Measurements from ENCODE around the gene DLGAP1. TPM values are rescaled to one million over a fixed set of nuclear protein-coding genes. Genes with fewer than 3 reads are reported as not detected.

DLGAP1 gene
- total and polyA plus RNA-seq, 10 of the 15 experiments (the other 5 are each of a cell fraction or from before 2014, with no cell fraction given), result 0.23 to 27.6 (median 1.9) TPM

GRCh38 chr18:3593904-3594759, 861.0 kb downstream of the DLGAP1 start (continued):
- TF ChIP-seq HSF1 (IDR thresholded peaks at IDR 0.05; ENCODE audit: low read depth, low read length), result no peak
- peak; percentile 70 for TF ChIP-seq PKNOX1 (IDR thresholded peaks at IDR 0.05)
- no peak for TF ChIP-seq ZSCAN29 (IDR thresholded peaks at IDR 0.05)
- no peak for TF ChIP-seq PRDM15 (CRISPR knock-in tag; IDR thresholded peaks at IDR 0.05)
- no peak for TF ChIP-seq CEBPZ (IDR thresholded peaks at IDR 0.05; ENCODE audit: low read depth, low read length)
- no peak for TF ChIP-seq RCOR1 (conservative IDR thresholded peaks at IDR 0.05; ENCODE audit: low read depth, low read length)
- TF ChIP-seq ZBTB4 (CRISPR knock-in tag; IDR thresholded peaks at IDR 0.05), result no peak
- TF ChIP-seq ZNF207 (IDR thresholded peaks at IDR 0.05; ENCODE audit: borderline replicate concordance), result no peak
- TF ChIP-seq NBN (IDR thresholded peaks at IDR 0.05), result no peak
- TF ChIP-seq ZZZ3 (IDR thresholded peaks at IDR 0.05; ENCODE audit: control insufficient read depth, insufficient read length, low read depth), result no peak
- TF ChIP-seq EP300 (IDR thresholded peaks at IDR 0.05; ENCODE audit: borderline replicate concordance in 1 of 2, control insufficient read depth in 1 of 2, low read depth in 2 of 2, low read length in 2 of 2), result peak in 1 of 2 experiments; percentile 53; a peak in 2 of 4 replicates
- TF ChIP-seq TAF1 (IDR thresholded peaks at IDR 0.05; ENCODE audit: borderline replicate concordance, low read depth, low read length), result peak; percentile 23; the same call in 1 of the 2 replicates
- no peak for TF ChIP-seq BCL11A (IDR thresholded peaks at IDR 0.05; ENCODE audit: low read depth, low read length)
- TF ChIP-seq SMAD1 (IDR thresholded peaks at IDR 0.05; ENCODE audit: low read depth, partially characterized antibody), result no peak
- no peak for TF ChIP-seq MYB (IDR thresholded peaks at IDR 0.05; ENCODE audit: borderline replicate concordance, low read depth, low read length)
